GM19025 (cell line): Measurements from ENCODE around the gene QDPR.
"Not testable (repeated sequence)": the region's sequence is repeated elsewhere in the genome, so short reads cannot be mapped to it uniquely, and the experiment has no call there.

Source experiments
- ATAC-seq: cut with Tn5 transposase; IDR thresholded peaks from one replicate; pipeline ENCODE4 v1.9.1; 2021; ENCODE audit warnings: mild to moderate bottlenecking, low read depth, moderate library complexity; ENCODE audit not compliant: unreplicated experiment

QDPR gene

DNA sequence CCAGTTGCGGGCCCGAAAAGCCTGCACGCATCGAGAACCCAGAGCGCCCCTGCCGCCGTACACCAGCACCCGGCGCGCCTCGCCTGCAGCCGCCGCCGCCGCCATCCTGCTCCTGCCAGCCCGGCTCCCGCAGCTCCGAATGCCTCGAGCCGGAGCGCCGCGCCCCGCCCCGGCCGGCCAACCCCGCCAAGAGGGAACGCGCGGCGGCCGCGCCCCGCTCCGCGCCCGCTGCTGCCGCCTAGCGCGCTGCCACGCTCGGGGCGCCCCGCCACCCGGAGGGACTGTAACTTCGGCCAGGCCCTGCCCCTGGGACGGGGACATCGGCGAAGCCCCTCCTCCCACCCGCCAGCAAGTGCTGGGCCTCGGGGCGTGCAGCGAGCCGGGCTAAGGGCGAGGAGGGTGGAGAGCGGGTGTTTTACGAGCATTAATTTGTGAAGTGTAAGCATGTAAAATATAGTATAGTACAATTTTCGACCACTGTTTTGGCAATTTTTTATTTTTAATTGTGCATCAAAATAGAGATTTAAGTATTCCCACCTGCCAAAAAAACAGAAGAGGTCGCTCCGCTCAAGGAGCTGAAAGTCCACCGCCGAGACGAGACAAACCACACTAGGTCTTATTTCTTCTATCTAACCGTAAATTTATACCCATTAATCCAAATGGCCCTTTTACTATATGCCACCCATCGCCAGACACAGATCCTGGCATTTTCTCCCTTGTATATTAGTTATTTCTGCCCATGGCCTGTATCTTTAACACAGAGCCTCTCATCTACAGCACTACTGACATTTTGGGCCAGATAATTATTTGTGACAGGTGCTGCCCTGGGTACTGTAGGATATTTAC is at the start of gene QDPR:
Gene QDPR (minus strand): TSS at position 141 of the 846 bp plus-strand sequence. CDS start 36 bp downstream, at position 105.
- ATAC-seq, result peak; percentile 97

DNA sequence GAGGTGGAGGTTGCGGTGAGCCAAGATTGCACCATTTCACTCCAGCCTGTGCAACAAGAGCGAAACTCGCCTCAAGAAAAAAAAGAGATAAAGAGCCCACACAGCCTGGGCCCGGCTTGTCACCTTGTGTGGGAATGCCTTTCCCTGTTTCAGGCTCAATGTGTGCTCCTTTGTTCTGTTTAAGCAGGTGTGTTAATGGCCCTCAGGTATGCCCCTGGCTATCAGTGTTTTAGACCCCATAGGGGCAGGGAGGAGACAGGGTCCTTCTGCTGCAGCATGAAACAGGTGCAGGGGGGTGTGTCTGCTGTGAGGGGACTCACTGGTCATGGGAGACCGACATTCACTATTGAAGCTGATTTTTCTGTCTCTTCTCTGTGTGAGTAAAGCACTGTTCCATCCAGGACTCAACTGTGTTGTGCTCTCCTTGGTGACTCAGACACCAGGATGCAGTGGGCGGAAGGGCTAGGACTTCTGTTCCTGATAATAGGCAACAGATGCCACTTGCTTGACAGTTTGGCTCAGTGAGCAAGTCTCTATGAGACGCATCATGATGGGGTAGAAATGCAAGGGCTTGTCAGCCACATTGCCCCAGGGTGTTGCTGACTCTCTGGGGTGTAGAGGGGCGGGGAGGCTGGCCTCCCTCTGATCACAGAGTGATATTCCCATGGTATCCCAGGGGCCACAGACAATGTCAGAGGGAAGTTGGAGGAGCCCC is 49.5 kb upstream of the QDPR start:
- no peak for ATAC-seq

DNA sequence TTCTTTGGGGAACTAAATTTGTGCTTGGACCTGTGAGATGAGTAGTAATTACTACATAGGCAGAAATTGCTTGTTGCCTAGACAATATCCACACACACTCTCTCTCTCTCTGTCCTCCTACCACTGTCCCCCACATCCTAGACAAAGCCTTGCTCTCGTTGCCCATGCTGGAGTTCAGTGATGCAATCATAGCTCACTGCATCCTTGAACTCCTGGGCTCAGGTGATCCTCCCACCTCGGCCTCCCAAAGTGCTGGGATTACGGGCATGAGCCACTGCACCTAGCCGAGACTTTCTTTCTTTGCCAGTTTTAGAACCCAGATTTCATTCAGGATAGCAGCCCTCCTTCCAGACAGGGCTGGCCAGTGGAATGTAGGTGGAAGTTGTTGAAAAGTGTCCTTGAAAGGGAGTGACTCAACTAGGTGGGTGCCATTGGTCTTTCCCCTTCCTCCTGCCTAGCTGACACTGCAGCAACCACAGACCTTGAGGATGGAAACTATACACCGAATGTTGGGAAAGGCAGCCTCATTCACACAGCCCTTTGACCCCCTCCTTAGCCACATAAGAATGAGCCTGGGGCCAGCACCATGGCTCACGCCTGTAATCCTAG is 48.3 kb upstream of the QDPR start:
- ATAC-seq, result no peak

DNA sequence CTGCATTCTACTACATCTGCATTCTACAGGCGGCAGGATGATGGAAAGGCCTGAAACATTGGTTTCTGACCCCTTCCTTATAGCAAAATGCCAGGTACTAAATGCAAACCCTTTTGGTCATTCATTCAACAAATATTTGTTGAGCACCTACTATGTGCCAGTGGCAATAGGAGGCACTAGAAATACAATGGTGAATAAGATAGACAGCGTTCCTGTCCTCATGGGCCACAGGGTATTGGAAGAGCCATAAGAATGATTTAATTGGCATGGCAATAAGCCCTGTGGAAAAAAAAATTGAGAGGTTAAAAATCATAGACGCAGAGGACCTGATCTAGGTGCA is 47.8 kb upstream of the QDPR start:
- no peak for ATAC-seq

DNA sequence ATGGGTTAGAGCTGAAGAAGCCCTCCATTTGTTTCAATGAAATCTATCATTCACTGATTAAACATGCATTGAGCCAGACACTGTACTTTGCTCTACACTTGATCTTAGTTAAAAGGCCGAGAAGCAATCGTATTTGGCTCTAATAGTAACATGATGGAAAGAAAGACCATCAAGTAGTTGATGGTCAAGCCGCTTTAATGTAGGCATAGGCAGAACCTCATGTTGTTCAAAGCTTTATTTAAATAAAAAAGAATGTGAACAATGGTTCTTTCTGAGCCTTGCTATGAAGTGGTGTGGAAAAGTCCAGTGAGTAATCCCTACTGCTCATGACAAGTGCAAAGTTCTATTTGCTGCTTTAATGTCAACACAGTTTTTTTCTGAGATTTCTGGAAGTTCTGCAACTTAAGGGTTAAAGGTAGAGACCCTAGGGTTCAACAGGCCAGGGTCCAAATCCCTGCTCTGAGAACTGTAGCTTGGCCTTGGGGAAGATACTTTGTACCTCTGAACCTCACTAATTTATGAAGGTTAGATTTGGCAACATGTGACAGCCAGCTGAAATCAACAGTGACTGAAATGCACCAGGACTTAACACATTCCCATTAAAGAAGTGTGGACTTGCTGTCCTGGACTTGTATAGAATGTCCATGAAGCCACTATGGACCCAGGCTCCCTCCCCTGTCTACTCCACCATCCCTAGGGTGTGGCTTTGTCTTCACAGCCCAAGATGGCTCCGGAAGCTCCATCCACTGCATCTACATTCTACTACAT is 47.2 kb upstream of the QDPR start:
- no peak for ATAC-seq

DNA sequence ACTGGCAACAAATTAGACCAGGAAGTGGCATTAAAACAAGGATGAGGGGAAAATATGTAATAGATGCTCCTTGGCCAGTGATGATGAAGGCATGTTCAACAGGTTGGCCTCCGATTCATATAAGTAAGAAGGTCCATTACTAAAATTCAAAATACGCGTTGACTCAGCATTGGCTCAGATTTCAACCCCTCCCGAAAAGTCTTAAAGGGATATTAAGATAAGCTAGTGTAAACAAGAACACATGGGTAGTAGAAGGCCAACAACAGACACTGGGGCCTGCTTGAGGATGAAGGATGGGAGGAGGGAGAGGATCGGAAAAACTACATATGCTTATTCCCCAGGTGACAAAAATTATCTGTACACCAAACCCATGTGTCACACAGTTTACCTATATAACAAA is 46.0 kb upstream of the QDPR start:
- ATAC-seq, result no peak

DNA sequence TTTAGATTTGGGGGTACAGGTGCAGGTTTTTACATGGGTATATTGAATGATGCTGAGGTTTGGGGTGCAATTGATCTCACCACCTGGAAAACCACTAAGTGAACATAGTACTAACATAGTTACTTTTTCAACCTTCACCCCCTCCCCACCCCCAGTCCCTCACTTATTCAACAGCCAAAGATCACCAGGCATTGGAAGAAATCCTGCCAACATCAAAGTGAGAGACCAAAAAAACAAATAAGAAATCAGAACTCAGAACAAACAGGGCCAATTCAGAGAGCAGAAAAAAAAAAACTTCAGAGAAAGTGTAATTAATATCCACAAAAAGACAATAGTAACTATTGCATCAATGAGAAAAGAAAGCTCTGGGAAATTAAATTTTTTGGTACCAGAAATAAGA is 44.6 kb upstream of the QDPR start:
- ATAC-seq, result no peak

DNA sequence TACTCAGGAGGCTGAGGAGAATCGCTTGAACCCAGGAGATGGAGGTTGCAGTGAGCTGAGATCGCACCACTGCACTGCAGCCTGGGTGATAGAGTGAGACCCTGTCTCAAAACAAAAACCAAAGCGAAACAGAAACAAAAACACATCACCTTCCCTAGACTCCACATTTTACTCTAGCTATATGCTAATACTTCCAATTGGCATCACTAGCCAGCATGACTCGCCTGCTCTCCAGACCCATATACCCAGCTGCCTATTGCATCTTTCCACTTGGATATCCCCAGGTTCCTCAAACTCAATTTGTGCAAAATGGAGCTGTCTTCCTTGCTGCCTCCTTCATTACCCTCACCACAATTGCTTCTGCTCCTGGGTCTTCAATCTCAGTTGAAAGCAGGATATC is 42.7 kb upstream of the QDPR start:
- no peak for ATAC-seq

DNA sequence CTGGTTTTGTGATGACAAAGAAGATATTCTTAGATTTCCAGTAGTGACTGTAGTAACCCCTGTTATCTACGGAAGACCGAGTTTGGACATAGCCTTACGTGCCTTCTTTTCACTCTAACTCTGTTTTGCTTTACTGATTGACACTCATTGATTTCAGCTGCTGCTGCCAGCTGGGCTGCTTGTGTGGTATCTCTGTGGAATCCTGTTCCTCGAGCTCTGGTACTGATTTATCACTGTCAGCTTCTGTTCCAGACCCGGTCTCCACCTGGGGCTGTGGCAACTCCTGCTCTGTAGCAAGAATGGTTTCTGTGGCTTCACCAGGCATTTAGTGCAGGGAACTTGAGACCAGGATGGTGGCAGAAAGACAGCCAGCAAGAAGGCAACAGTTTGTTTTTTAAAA is 40.5 kb upstream of the QDPR start:
- no peak for ATAC-seq

DNA sequence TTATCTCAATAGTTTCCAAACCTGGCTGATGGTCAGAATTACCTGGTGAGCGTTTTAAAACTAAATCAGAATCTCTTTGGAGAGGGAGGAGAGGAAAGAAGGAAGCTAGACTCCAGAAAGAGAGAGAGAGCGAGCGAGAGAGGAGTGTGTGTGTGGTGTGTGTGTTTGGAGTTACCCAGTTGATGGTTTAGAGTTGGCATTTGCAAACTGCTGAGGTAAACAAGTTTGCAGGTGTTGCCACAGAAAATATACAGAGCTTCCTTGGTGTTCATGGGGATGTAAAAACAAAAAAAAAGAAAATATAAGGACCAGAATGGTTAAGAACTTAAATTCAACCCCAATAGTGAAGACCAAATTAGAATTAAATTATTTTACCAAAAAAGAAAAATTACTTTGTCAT is 38.7 kb upstream of the QDPR start:
- no peak for ATAC-seq

DNA sequence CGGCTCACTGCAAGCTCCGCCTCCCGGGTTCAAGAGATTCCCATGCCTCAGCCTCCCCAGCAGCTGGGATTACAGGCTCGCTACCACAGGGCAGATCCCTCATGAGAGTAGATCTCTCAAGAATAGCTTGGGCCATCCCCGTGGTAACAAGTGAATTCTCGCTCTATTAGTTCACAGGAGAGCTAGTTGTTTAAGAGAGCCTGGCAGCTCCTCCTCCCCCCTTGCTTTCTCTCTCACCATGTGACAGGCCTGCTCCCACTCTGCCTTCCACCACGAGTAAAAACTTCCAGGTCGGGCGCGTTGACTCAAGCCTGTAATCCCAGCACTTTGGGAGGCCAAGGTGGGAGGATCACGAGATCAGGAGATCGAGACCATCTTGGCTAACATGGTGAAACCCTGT is 34.8 kb upstream of the QDPR start:
- no peak for ATAC-seq

DNA sequence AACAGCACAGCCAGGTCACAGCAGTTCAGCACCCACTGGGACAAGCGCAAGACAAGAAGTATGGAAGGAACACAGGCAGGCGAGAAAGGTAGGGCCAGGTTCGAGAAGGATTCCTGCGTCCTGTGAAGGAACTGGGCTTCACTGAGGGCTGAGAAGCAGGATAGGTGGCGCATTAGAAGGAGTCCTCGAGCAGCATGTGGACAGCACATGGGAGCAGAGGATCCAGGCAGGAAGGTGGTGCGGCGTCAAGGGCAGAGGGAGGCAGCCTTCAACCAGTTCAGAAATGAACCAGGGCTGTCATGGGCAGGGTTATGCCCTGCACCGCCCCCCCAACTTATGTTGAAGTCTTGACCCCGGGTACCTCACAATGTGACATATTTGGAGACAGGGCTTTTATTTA is 34.3 kb upstream of the QDPR start:
- no peak for ATAC-seq

DNA sequence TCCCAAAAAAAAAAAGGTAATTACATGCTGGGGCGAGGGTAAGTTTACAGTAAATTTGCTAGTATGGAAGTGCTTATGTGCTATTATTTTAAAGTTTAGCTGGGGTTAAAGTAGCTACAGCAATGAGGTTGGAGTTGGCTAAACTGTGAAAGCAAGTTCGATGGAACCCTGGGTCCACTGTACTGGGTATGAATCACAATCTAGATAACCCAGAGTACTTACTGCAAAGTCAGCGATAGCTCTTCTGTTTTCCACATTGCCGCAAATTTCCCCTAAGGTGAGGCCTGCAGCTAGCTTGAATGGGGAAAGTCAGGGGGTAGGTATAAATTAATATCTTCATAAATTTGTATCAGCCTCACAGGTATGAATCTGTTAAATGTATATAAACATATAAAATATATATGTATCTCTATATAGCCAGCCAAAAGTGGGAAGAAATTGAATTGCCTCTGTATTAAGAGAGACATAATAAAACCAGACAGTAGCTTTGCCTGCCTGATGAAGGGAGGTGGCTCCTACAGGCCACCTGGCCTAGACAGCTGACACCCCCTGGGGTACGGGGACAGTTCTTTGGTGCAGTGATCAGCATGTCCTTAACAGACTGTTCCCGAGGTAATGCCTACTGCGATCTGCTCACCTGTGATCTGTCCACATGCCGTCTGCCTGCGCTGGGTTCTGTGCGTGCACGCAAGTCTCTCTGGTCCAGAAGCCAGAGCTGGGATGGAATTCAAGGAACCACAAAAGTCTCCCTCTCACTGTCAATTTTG is 33.7 kb upstream of the QDPR start:
- no peak for ATAC-seq

DNA sequence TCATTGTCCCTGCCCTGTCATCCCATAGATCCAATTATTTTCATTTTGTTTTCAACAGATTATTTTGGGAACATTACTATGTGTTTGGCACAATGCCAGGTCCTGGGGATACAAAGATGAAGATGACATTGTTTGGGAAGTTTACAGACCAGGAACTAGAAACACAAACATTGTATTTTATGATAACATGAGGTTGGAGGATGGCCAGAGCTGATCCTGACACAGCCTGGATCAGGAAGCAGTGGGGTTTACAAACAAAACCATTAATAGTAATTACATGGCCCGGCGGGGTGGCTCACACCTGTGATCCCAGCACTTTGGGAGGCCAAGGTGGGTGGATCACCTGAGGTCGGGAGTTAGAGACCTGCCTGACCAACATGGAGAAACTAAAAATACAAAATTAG is 32.9 kb upstream of the QDPR start:
- no peak for ATAC-seq

DNA sequence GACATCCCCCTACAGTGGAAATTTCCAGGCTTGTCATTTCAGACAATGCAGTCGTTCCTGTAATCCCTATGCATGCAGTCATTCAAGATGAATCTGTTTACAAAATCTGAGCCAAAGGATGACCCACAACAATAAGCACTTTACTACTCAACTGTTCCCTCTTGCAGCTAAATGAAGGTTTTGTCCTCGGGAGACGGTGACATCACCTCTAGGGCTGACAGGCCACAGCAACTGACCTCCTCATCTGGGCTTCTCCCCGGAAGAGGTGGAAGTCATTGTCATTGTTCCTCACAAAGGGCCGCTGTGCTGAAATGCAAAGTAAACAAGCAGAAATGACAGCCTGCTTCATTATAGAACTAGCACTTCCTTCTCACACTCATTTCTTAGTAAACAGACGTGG is 32.3 kb upstream of the QDPR start:
- no peak for ATAC-seq

DNA sequence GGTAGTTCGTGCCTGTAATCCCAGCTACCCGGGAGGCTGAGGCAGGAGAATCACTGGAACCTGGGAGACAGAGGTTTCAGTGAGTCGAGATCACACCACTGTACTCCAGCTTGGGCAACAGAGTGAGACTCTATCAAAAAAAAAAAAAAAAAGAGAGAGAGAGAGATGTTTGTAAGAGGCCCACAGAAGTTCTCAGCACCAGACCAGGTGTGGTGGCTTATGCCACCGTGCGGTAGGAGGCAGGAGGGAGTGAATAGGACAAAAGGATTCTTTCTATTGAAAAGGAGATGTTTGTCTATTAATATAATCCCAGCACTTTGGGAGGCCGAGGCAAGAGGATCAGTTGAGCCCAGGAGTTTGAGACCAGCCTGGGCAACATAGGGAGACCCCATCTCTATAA is 25.2 kb upstream of the QDPR start:
- not testable (repeated sequence) for ATAC-seq

DNA sequence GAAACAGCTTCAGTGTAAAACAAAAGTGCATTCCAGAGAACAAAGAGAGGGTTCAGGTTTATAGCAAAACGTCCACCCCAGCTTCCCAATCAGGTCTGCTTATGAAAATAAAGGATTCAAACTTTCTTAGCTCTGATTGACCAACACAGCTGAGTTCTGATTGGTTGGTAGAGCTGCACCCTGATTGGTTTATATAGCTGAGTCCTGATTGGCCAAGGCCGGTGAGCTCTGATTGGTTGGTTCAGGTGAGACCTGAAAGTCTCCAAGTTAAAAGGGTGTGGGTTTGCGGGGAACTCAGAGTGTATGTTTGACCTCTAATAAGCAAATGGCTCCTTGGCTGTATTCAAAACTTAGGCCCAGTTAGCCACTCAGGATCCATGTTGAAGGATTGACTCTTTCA is 24.0 kb upstream of the QDPR start:
- ATAC-seq, result no peak

DNA sequence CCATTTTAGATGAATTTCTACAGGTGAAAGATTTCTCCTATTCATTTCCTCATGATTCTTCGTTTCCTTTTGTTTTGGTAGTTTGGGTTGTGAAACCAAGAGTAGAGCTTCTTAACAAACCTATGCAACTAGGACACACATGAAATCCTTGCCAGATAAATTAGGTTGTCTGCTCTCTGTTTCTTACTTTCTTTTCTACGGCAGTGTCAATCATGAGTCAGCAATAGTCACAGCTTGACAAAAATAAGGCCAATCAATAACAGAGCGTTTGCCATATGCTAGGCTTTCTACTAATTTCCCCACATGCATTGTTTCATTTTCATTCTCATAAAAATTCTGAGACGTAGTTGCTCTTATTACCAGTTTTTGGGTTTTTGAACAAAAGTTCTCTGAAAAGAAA is 23.4 kb upstream of the QDPR start:
- peak; percentile 75 for ATAC-seq

DNA sequence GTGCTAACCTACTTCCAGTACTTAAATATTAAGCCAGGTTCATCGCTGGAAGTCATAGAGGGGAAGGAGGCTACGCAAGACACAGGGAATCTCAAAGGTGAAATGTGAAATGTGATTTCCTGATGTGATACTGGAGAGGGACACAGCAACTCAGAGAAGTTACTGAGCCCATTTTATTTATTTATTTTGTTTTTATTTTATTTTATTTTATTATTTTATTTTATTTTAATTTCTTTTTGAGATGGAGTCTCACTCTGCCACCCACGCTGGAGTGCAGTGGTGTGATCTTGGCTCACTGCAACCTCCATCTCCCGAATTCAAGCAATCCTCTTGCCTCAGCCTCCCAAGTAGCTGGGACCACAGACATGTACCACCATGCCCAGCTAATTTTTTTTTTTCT is 22.8 kb upstream of the QDPR start:
- no peak for ATAC-seq

DNA sequence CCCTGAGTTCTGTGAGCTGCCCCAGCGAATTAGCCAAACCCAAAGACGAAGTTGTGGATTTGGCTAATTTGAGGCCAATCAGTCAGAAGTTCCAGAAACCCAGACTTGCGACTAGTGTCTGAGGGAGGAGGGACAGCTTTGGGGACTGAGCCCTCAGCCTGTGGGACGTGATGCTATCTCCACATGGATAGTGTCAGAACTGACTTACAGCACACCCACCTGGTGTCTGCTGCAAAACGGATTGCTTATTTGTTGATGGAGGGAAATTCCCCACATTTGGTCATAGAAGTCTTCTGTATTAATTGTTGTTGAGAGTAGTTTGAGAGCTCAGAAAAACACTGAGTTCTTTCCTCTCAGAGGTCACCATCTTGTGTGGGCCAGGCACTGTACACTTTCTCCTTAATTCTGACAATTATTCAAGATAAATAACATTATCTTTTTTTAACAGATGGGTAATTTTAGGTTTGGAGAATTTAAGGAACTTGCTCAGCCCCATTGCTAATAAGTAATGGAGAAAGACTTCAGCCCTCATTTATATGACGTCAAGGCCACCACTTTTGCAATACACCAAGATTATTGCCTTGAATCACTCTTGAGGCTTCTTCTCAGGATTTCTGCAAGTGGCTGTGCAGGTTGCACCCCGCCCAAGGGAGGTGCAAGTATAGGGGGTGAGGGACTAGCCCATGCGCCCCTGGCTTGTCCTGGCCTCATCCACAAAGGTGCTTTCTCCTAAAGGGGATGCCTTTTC is 19.8 kb upstream of the QDPR start:
- ATAC-seq, result no peak
